NCI-H146 treated with DMSO at 0.1 percent for 48 hours (cell line): ENCODE data around the gene GART.
"Not testable (repeated sequence)": the region's sequence is repeated elsewhere in the genome, so short reads cannot be mapped to it uniquely, and the experiment has no call there.

Experiments
- DNase-seq: peaks from one replicate; lab custom pipeline; 2025; ENCODE audit not compliant: unreplicated experiment; lab: John Stamatoyannopoulos, UW

Gene GART

GRCh38 chr21:33541756-33542639, at the start of gene GART:
Gene GART, minus strand, starts transcription at chr21:33542117. Its CDS starts 2,802 bp downstream, at chr21:33539315.
- DNase-seq, result peak; percentile 47

DNA sequence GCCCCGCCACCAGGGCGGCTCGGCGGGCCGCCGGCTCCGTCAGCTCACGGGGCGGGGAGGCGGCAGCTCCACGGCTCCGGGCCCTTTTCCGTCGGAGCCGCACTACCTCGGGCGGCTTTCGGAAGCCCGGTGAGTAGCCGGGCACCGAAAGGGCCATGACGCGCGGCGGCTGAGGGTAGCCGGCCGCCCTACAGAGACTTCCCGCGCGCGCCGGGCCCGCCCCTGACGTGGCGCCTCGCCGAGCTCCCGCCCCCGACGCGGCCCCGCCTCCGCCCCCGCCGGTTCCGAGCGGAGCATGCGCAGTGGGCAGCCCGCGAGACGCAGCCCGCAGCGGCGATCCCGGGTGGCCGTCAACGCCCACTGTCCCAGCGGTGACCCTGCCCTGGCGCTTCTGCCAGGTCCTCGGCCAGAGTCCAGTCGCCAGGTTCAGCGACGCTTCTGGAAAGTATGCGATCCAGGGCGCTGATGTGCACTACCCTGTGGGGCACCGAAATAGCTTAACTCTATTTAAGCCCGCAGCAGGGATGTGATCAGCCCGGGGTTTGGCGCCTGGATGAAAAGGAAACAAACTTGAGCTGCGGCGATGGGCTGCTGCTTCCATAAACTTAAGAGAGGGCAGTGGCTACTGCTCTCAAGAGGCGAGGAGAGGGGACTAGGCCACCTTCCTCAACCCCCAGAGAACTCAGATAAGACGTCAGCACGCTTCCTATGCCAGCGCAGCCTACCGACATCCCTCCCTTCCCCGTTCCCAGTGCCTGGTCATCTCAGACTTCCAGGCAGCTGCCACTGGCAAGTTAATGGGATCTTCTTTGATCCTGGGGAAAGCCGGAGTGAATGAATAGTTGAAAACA, 46.8 kb upstream of the GART start, which contains the start of gene DONSON:
DONSON (minus strand) TSS at position 200 of the 851 bp plus-strand sequence; CDS start at position 157, 43 bp downstream.
- peak; percentile 24 for DNase-seq

- DNase-seq, result no peak
Measured at GRCh38 chr21:33587792-33588484, 46.0 kb upstream of the GART start.

DNA sequence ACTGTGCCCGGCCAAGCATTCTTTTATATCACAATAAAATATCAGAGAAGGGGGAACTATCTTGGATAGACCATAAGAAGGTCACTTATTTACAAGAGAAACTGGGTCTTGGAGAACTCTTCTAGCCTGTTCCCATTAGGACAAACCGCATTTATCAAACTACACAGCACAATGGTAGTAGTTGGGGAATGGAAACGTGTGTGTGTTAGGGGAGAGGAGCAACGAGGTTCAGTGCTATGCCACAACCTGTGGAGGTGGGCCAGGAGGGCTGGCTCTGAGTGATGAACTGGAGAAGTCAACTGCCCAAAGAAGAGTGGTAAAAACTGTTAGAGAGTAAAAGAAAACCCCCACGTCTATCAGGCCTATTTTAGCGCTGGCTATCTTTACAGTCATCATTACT, 45.0 kb upstream of the GART start:
- DNase-seq, result no peak

DNA sequence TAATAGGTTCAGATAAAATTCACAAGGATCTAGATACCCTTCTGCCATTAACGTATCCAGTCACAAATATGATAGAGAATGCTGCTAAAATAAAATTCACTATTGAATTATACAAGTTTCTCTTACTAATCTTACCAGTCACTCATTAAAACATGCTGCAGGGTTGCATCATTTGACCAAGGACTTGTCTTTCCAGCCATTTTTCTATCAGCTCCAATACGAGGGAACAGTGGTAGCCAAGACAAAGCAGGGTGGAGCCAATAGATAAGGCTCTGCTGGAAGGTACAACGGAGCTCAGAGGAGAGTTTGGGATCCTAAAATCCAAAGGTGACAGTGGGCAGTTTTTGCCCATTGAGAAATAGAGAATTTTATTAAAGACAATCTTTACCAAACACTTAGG, 42.5 kb upstream of the GART start:
- no peak for DNase-seq

DNA sequence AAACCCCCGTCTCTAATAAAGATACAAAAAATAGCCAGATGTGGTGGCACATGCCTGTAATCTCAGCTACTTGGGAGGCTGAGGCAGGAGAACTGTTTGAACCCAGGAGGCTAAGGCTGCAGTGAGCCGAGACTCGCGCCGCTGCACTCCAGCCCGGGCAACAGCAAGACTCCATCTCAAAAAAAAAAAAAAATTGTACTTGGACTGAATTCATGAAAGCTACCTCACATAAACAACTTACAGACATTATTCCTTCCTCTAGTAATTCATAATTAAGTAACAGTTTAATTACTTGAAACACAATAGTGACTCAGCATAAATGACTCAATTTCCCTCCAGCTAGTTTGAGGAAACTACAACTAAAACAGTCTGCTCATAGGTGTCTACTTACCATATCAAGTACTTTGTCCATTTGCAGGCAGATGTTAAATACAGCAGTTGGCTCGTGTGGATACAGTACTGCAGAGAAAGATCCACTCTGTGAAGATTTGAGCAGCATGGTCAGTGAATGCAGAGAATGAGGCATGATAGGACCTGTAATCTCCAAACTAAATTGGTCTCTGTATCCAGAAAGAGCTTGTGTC, 37.1 kb upstream of the GART start:
- DNase-seq, result no peak

- no peak for DNase-seq
Measured at GRCh38 chr21:33578214-33578613, 36.3 kb upstream of the GART start.

GRCh38 chr21:33576741-33577141, 34.8 kb upstream of the GART start:
- DNase-seq, result not testable (repeated sequence)

GRCh38 chr21:33572350-33572749, 30.4 kb upstream of the GART start:
- DNase-seq, result no peak

GRCh38 chr21:33569991-33570390, 28.1 kb upstream of the GART start:
- no peak for DNase-seq

- no peak for DNase-seq
Measured at GRCh38 chr21:33568448-33568847, 26.5 kb upstream of the GART start.

DNA sequence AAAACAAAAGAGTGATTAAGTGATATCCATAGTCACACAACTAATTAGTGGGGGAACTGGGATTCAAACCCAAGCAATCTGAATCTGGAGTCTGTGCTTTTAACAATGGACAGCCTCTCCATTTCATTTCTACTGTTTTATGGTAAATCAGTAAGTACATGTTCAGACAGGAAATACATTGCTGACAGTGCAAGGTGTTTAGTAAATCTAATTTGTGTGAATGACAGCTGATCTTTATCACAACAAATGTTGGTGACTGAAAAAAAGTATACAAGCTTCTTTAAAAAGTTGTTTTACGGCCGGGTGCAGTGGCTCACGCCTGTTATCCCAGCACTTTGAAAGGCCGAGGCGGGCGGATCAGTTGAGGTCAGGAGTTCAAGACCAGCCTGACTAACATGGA, 26.0 kb upstream of the GART start:
- DNase-seq, result no peak

- no peak for DNase-seq
Measured at GRCh38 chr21:33566514-33566913, 24.6 kb upstream of the GART start.

GRCh38 chr21:33562389-33562788, 20.5 kb upstream of the GART start:
- DNase-seq, result no peak

- no peak for DNase-seq
Measured at GRCh38 chr21:33561373-33561772, 19.5 kb upstream of the GART start.

GRCh38 chr21:33560965-33561364, 19.0 kb upstream of the GART start:
- no peak for DNase-seq

DNA sequence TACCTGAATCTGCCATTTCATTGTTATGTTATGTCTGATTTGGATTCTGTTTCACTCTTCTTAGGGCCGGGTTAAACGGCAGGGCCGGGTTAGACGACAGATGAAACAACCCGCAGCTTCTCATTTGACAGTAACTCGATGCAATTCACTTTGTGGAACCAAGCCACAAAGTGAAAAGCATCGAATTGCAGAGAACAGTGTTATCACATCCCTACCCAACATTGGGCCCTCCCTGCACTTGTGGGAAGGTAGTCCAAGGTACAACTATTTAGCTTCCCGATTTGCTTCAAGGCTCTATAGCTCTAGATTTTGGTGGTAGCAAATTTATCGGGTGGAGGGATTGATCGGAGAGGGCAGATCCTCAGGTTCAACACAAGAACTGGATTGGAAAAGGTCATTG, 17.9 kb upstream of the GART start:
- no peak for DNase-seq

- no peak for DNase-seq
Measured at GRCh38 chr21:33558777-33559421, 17.0 kb upstream of the GART start.

DNA sequence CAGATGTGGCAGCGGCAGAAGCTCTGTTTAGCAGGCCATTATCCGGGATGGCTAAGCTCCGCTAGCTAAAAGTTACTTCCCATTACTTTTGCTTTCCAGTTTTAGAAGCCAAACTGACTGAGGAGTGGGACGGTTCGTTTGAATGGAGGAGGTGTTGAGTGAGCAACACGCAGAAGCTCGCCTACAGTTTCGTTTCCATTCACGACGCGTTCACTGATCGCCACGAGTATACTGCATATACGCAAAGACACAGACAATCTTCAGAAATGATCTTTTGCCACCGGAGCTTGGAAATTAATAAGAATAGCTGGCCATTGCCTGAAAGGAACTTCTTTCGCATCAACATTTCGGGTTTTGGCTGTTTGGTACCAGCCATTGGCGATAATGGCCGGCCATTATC, 15.5 kb upstream of the GART start:
- DNase-seq, result no peak

DNA sequence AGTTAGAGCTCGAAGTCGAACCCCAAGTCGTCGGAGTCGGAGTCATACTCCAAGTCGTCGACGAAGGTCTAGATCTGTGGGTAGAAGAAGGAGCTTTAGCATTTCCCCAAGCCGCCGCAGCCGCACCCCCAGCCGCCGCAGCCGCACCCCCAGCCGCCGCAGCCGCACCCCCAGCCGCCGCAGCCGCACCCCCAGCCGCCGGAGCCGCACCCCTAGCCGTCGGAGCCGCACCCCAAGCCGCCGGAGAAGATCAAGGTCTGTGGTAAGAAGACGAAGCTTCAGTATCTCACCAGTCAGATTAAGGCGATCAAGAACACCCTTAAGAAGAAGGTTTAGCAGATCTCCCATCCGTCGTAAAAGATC, 13.0 kb upstream of the GART start:
- no peak for DNase-seq
